ENCODE results near the gene ACOXL. TPM values are rescaled to one million over a fixed set of nuclear protein-coding genes. Genes with fewer than 3 reads are reported as not detected.

ACOXL gene
- total RNA-seq, 1 experiment from 2014 or later = not detected

GRCh38 chr2:111161971-111162370 lies 429.6 kb downstream of the ACOXL start:
- DNase-seq (ENCODE audit: low read depth) = no peak

GRCh38 chr2:111162718-111163331 lies 430.5 kb downstream of the ACOXL start:
- DNase-seq (ENCODE audit: low read depth) = no peak

GRCh38 chr2:111164078-111164477 lies 431.7 kb downstream of the ACOXL start:
- no peak for DNase-seq (ENCODE audit: low read depth)

- DNase-seq (ENCODE audit: low read depth) = no peak
These were observed 432.7 kb downstream of the ACOXL start for GRCh38 chr2:111165084-111165483.

- no peak for DNase-seq (ENCODE audit: low read depth)
These were observed 433.7 kb downstream of the ACOXL start for GRCh38 chr2:111166115-111166514.

GRCh38 chr2:111167076-111167862 lies 434.9 kb downstream of the ACOXL start:
- no peak for DNase-seq (ENCODE audit: low read depth)

GRCh38 chr2:111167863-111168162 lies 435.4 kb downstream of the ACOXL start:
- DNase-seq (ENCODE audit: low read depth) = no peak

Other genes starting within 250 kb of the ACOXL start
- gene RGPD6, start 155.4 kb upstream of the ACOXL start, total RNA-seq (2014; rRNA removed; shearing (Covaris generic)) = 15.1 and 20.1 TPM in 2 replicates
- 161 and 174 TPM in 2 replicates for gene BUB1, start 54.5 kb upstream of the ACOXL start, total RNA-seq (2014; rRNA removed; shearing (Covaris generic))

Data from RPMI7951 (cell line).